Measurements from ENCODE around the gene CACNA1I.
A peak's percentile ranks its signal among the peaks of the same experiment; 100 is the strongest.

The CACNA1I gene

DNA sequence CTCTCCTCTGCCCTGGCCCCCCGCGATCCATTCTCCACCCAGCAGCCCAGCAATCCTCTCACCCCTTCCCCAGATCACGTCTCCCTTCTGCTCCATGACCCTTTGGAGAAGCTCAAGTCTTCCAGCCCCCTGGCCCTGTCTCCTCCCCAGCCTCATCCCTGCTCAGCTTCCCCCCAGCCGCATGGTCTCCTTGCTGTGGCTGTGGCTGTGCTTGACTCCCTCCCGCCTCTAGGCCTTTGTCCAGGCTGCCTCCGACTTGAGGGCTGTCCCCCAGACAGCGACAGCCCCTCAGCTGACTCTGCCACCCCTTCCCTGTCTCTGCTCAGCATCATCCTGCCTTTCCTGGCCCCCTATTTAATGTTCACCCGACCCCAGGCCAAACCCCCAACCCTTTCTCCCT, 59.3 kb downstream of the CACNA1I start:
- no peak for DNase-seq (ENCODE audit: low read depth)
- H3K4me3 ChIP-seq (ENCODE audit: low read depth, low read length): no peak overlapping the region
- TF ChIP-seq, protein P1, sequence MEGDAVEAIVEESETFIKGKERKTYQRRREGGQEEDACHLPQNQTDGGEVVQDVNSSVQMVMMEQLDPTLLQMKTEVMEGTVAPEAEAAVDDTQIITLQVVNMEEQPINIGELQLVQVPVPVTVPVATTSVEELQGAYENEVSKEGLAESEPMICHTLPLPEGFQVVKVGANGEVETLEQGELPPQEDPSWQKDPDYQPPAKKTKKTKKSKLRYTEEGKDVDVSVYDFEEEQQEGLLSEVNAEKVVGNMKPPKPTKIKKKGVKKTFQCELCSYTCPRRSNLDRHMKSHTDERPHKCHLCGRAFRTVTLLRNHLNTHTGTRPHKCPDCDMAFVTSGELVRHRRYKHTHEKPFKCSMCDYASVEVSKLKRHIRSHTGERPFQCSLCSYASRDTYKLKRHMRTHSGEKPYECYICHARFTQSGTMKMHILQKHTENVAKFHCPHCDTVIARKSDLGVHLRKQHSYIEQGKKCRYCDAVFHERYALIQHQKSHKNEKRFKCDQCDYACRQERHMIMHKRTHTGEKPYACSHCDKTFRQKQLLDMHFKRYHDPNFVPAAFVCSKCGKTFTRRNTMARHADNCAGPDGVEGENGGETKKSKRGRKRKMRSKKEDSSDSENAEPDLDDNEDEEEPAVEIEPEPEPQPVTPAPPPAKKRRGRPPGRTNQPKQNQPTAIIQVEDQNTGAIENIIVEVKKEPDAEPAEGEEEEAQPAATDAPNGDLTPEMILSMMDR (IDR thresholded peaks at IDR 0.05; ENCODE audit: control insufficient read depth, extremely low read depth, insufficient read depth): no peak

DNA sequence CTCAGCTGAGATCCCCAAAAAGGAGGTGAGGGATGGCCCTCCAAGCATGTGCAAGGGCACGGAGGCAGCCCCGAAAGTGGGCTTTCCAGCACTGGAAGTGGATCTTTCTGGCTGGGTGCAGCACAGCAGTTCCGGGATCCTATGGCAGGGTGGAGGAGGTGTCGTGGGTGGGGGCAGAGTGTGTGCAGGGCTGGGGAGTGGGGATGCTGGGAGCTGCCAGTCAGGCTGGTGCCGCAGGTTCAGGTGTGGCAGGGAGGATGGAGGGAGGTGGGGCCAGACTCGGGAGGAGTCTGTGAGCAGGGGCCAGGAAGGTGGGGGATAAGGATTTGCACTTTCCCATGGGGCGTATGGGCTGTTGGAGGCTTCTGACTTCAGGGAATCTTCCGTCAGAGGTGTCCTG, 60.2 kb downstream of the CACNA1I start:
- TF ChIP-seq, protein P1 (IDR thresholded peaks at IDR 0.05; ENCODE audit: control insufficient read depth, extremely low read depth, insufficient read depth): no peak
- DNase-seq (ENCODE audit: low read depth): no peak
- H3K4me3 ChIP-seq (ENCODE audit: low read depth, low read length): no peak overlapping the region

DNA sequence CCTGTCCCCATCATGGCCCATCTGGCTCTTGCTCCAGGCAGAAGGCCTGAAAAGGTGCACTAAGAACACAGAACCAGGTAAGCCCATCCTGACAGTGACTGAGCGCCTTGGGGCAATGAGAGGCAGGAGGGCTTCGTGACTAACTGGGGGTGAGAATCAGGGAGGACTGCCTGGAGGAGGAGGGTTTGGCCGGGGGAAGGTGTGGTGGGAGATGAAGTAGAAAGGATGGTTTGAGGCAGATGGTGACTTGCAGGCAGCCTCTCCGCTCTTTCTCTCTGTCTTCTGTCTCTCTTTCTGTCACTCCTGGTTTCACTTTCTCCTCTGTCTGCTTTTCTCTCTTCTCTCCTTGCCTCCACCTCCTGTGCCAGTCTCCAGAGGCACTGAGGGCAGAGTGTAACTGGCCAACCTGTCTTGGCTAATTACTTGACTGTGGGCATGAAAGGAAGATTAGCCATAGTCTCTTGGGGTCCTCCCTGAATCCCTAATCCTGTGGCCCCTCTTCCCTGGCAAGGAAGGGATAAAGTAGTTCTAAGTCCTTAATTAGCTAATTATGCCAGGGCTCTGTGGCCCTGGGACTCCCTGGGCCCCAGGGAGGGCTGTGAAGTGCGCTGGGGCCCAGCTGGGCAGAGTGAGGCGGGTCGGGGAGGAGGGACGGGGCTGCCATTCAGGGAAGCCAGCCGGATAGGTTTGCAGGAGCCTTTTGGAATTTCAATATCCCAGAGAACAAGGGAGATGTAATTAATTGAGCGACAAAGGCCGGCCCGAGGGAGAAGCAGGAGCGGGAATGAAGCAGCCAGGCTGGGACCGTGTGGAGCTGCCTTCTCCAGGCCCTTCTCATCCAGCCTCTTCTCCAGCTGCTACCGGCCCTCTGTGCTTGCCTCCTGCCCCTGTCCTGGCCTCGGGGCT, 61.1 kb downstream of the CACNA1I start:
- TF ChIP-seq, protein P1 (IDR thresholded peaks at IDR 0.05; ENCODE audit: control insufficient read depth, extremely low read depth, insufficient read depth): no peak

DNA sequence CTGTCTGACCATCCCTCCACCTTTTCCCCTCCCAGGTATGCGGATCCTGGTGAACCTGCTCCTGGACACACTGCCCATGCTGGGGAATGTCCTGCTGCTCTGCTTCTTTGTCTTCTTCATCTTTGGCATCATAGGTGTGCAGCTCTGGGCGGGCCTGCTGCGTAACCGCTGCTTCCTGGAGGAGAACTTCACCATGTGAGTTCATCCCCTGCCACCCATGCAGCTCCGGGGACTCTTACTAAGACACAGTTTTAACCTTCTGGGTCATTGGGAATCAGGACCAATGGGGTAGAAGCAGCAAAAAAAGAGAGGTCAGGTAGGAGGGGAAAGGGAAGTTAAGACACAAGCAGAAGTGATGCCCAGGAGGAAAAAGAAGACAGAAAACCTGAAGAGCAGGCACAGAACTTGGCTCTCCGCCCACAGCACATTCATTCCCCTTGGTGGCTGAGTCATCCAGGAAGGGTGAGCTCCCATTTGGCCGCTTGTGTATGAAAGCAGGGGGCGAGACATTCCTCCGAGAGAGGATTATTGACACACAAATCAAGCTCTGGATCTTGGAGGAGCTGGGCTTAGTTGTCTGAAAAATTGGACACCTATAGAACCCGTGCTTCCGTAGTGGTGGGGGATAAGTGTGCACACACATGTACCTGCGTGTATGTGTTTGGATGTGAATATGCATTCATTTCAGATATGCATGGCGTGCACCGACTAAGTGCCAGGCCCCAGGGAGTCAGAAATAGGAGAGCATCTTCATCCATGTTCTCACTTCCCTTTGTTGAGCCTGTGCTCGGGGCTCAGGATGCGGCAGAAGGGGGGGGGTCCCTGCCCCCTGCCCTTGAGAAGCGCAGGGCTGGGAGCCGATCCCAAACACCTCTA, 64.2 kb downstream of the CACNA1I start:
- TF ChIP-seq, protein P1 (IDR thresholded peaks at IDR 0.05; ENCODE audit: control insufficient read depth, extremely low read depth, insufficient read depth): no peak
- no peak overlapping the region for H3K4me3 ChIP-seq (ENCODE audit: low read depth, low read length)
- DNase-seq (ENCODE audit: low read depth): peak; percentile 50

More for the DNA sequence above, 61.1 kb downstream of the CACNA1I start:
- H3K4me3 ChIP-seq (ENCODE audit: low read depth, low read length): no peak overlapping the region
- no peak for DNase-seq (ENCODE audit: low read depth)

DNA sequence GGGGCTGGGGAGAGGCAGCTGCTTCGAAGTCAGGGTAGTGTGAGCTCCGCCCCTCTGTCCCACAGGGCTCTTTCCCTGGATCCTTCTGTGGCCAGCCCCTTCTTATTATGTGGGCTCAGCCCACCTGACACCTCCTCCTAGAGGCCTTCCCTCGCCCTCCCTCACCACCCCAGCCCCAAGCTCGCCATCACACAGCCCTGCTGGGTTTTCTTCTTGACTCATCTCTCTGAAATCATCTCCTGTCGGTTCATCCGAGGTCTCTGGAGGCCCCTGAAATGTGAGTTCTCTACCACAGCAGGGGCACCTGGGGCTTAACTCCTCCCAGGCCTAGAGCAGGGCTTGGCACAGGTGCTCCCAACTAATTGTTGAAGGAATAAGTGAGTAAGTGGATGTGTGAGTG, 65.2 kb downstream of the CACNA1I start:
- no peak overlapping the region for H3K4me3 ChIP-seq (ENCODE audit: low read depth, low read length)
- no peak for DNase-seq (ENCODE audit: low read depth)
- TF ChIP-seq, protein P1 (IDR thresholded peaks at IDR 0.05; ENCODE audit: control insufficient read depth, extremely low read depth, insufficient read depth): no peak

- TF ChIP-seq, protein P1 (IDR thresholded peaks at IDR 0.05; ENCODE audit: control insufficient read depth, extremely low read depth, insufficient read depth): no peak
- H3K4me3 ChIP-seq (ENCODE audit: low read depth, low read length): no peak overlapping the region
- peak; percentile 4 for DNase-seq (ENCODE audit: low read depth)
These were observed 68.4 kb downstream of the CACNA1I start for GRCh38 chr22:39638958-39639357.

All from LNCaP clone FGC (cell line).